ENCODE data around the gene TMEM52. TPM values are rescaled to one million over a fixed set of nuclear protein-coding genes. Genes with fewer than 3 reads are reported as not detected.

The TMEM52 gene
- total and polyA plus RNA-seq, 2 donors (not counting 3 experiments of a cell fraction or from before 2014, with no cell fraction given): 1.6 to 1.7 TPM

- dilution Hi-C loops (cut with MboI; ENCODE audit: extremely low pct_ligation_motif_present, low sequenced_read_pairs) (no loop called here), intact Hi-C loops (cut with micrococcal nuclease) (no loop called here)
- ChIA-PET POLR2A (no interaction called here), CTCF (interaction anchor here (1.6 to 1.8 kb wide), 2 partner anchors 15 to 116 kb away, joined by 3 to 7 read pairs; no protein-coding TSS in a partner anchor)
- Histone ChIP-seq H3K27ac (ENCODE audit: insufficient read depth, low read depth, low read length) (no peak overlapping the region), H3K4me1 (ENCODE audit: control insufficient read depth, extremely low read depth, insufficient read depth, low read length) (no peaks in the 10 kb centered on the region), H3K79me2 (ENCODE audit: control insufficient read depth, insufficient read depth, low read length) (no peaks in the 10 kb centered on the region), H3K36me3 (ENCODE audit: control insufficient read depth in 2 of 2, extremely low read depth in 1 of 2, insufficient read depth in 2 of 2, low read length in 2 of 2) (no peaks in the 10 kb centered on the region), H3K4me3 (replicated peaks in 1 of 3; ENCODE audit: insufficient read depth in 1 of 3, low read depth in 1 of 3, low read length in 3 of 3) (no peak overlapping the region), H3K9ac (replicated peaks; ENCODE audit: extremely low read depth, insufficient read depth, low read length) (no peak overlapping the region), H3K9me1 (replicated peaks; ENCODE audit: control insufficient read depth, extremely low read depth, insufficient read depth, low read length) (no peaks in the 10 kb centered on the region), H3K9me3 (replicated peaks; ENCODE audit: control insufficient read depth, insufficient read depth, low read length) (no peaks in the 10 kb centered on the region), H3K27me3 (ENCODE audit: control insufficient read depth in 2 of 2, insufficient read depth in 2 of 2, low read length in 2 of 2) (no peaks in the 10 kb centered on the region), H3K4me2 (ENCODE audit: insufficient read depth, low read length) (no peak overlapping the region), H2AFZ (ENCODE audit: low read depth, low read length) (no peak overlapping the region), H4K20me1 (replicated peaks; ENCODE audit: control insufficient read depth, extremely low read depth, insufficient read depth, low read length) (no peaks in the 10 kb centered on the region)
- TF ChIP-seq CTCF (IDR thresholded peaks at IDR 0.05; ENCODE audit: extremely low read depth in 1 of 2, insufficient read depth in 1 of 2, low read depth in 1 of 2, low read length in 2 of 2) (no peak), MAX (IDR thresholded peaks at IDR 0.05; ENCODE audit: insufficient read depth, insufficient read length) (no peak), MYC (IDR thresholded peaks at IDR 0.05; ENCODE audit: low read depth, low read length) (no peak), POLR2A (IDR thresholded peaks at IDR 0.05; ENCODE audit: low read depth, low read length) (no peak), GATA2 (IDR thresholded peaks at IDR 0.05; ENCODE audit: insufficient read depth, insufficient read length, low read depth, low read length) (no peak), EZH2 (IDR thresholded peaks at IDR 0.05; ENCODE audit: borderline replicate concordance, low read depth, low read length, severe bottlenecking) (no peak), POLR2AphosphoS5 (IDR thresholded peaks at IDR 0.05; ENCODE audit: insufficient read depth, low read depth, low read length) (no peak), JUN (IDR thresholded peaks at IDR 0.05; ENCODE audit: borderline replicate concordance, insufficient read depth, insufficient read length, low read depth) (no peak)
- DNase-seq (ENCODE audit: low read depth, low spot score) (no peak), FAIRE-seq (no peak)
- no TSS peak for BruUV-seq (replicated peaks)
Measured at GRCh38 chr1:1929102-1929638, 10.1 kb upstream of the TMEM52 start.
